AG09309 (cell line): ENCODE measurements around the gene AGL.
A peak's percentile ranks its signal among the peaks of the same experiment; 100 is the strongest.
"Not testable (repeated sequence)": the region's sequence is repeated elsewhere in the genome, so short reads cannot be mapped to it uniquely, and the experiment has no call there.

Experiments used
- DNase-seq: peaks from one replicate; pipeline ENCODE4 v3.0.0-alpha.2; 2010; ENCODE audit warnings: low read depth
- H3K4me3 ChIP-seq: 2 replicates; pipeline ENCODE4 v1.5.1; 2011; ENCODE audit warnings: mild to moderate bottlenecking, low read depth, low read length, moderate library complexity; ENCODE audit not compliant: control insufficient read depth
- CTCF ChIP-seq: IDR thresholded peaks from 2 replicates; pipeline ENCODE4 v1.5.1; 2011; ENCODE audit warnings: mild to moderate bottlenecking, low read depth, low read length, inconsistent platforms; ENCODE audit not compliant: insufficient read depth, control insufficient read depth; ENCODE audit errors: missing control alignments

AGL gene

GRCh38 chr1:99850459-99851291 is 514 bp downstream of the AGL start:
- no peak for DNase-seq
- TF ChIP-seq CTCF = no peak
- peak overlapping the region; percentile 79 for H3K4me3 ChIP-seq

- H3K4me3 ChIP-seq = no peak overlapping the region
- TF ChIP-seq CTCF = no peak
- DNase-seq = no peak
Observed at GRCh38 chr1:99851850-99852454, 1.8 kb downstream of the AGL start.

GRCh38 chr1:99852648-99853047 is 2.5 kb downstream of the AGL start:
- TF ChIP-seq CTCF = no peak
- DNase-seq = no peak
- H3K4me3 ChIP-seq = no peak overlapping the region

- no peak for DNase-seq
- no peak overlapping the region for H3K4me3 ChIP-seq
- TF ChIP-seq CTCF = no peak
Observed at GRCh38 chr1:99855914-99856450, 5.8 kb downstream of the AGL start.

- not testable (repeated sequence) for DNase-seq, H3K4me3 ChIP-seq
Observed at GRCh38 chr1:99857041-99857440, 6.9 kb downstream of the AGL start.

GRCh38 chr1:99858286-99858685 is 8.1 kb downstream of the AGL start:
- no peak for DNase-seq
- TF ChIP-seq CTCF = no peak
- H3K4me3 ChIP-seq = no peak overlapping the region

- TF ChIP-seq CTCF = no peak
- DNase-seq = no peak
- no peak overlapping the region for H3K4me3 ChIP-seq
Observed at GRCh38 chr1:99858881-99859280, 8.7 kb downstream of the AGL start.
